GM18499 (cell line): ENCODE results near the gene PDGFA.

ENCODE experiments used
- ATAC-seq: cut with Tn5 transposase; IDR thresholded peaks from one replicate; pipeline ENCODE4 v1.9.1; 2021; ENCODE audit warnings: moderate number of reproducible peaks; ENCODE audit not compliant: insufficient read depth, unreplicated experiment

The PDGFA gene

DNA sequence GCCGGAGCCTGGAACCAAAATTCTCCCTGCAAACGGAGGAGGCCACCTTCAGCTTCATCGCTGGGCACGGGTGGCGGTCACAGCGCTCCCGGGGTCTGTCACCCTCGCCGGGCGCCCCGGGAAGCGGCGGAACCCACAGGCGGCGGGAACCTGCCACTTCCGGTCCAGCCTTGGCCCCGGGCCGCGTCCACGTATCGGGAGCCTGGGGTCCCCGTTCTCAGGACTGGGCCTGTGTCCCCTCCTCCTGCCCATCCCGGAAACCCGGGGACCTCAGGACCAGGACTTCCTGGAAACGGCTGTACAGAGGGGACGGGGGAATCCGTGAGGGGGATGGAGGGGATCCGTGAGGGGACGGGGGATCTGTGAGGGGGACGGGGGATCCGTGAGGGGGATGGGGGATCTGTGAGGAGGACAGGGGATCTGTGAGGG, 25.4 kb downstream of the PDGFA start:
- no peak for ATAC-seq

DNA sequence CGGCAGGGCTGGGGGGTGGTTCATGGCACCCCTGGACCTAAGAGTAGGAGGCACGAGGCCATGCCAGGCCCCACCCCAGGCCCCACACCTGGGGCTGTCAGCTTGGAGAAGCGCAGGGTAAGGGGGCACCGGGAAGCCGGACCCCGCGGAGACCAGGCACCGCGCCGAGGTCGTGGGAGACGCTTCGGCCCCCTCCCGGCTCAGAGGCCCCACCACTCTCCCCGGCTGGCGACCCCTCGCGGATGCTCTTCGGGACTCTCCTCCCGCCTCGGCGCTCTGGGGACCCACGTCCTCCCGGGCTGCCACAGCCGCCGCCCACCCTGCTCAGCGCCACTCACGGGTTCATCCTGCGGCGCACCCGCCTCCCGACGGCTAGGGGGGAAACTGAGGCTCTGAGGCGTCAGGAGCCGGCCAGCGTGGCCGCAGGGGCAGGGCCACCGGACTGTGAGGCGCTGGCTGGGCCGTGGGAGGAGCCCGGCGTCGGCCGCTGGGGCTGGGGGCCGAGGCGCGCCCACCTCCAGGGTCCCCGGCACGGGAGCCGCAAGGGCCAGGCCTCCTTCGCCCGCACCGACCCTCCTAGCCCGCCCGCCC, 25.9 kb downstream of the PDGFA start:
- no peak for ATAC-seq

DNA sequence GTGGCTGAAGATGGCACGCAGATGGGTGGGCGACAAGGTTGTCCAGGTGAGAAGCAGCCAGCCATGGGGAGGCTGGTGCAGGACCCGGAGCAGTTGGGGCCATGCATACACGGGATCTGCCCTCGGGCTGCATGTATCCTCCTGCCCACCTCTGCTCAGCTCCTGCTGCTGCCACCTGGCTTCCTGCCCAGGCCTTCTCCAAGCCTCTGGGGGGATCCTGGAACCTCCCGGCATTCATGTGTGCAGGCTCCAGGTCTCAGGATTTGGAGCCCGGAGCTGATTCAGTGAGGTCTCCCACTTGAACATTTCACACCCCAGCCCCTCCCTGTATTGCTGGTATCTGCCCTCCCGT, 27.0 kb downstream of the PDGFA start:
- ATAC-seq, result no peak

GRCh38 chr7:491958-492713, 27.5 kb downstream of the PDGFA start:
- no peak for ATAC-seq

DNA sequence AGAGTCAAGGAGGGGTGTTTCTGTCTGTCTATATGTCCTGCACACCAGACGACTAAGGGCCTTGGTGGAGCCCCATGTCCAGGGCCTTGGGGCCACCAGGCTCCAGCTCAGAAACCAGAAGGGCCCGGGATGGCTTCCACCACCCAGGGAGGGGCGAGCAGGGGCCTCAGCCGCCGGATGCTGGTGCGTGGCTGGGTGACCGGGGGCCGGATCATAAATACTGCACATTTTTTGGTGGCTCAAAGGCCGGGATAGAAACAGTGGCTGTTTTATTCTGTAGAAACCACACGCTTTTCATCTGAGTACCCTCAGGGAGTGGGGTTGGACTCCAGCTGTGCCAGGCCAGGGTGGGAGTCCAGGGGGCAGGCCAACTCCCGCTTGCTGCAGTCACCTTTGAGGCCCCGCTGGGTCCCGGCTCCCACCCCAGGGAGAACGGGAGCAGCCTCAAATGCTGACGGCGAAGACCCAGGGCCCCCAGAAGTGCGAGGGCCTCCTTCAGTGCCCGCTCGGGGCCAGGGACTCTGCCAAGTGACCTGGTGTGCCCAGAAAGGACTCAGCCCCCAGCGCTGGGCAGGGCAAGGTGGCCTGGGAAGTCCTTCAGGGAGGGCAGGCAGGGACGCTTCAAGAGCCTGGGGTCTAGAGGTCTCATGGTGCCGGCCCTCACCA, 28.2 kb downstream of the PDGFA start:
- ATAC-seq, result no peak

- ATAC-seq, result no peak
Measured at GRCh38 chr7:490461-491291, 29.0 kb downstream of the PDGFA start.

DNA sequence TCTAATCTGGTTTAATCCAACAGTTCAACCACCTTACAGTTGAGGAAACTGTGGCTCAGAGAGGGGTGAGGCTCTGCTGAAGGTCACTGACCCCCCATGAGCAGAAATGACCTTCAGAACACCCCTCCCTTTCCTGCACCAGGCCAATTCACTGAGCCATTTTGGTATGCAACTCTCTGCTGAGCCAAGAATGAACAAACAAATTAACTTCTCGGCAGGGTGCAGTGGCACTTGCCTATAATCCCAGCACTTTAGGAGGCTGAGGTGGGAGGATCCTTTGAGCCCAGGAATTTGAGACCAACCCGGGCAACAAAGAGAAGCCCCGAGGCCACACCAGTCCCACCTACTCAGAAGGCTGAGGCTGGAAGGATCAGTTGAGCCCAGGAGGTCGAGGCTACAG, 29.8 kb downstream of the PDGFA start:
- no peak for ATAC-seq

DNA sequence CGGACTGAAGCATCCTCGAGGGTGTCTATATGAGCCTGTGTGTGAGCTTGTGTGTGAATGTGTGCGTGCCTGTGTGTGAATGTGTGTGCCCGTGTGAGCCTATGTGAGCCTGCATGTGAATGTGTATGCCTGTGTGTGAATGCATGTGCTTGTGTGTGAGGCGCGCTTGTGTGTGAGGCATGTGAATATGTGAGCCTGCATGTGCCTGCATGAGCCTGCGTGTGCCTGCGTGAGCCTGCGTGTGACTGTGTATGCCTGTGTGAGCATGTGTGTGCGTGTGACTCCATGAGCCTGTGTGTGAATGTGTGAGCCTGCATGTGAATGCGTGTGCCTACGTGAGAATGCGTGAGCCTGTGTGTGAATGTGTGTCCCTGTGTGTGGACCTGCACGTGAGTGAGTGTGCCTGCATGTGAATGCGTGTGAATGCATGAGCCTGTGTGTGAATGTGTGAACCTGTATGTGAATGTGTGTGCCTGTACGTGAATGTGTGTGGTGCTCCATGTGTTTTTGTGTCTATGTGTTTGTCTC, 33.4 kb downstream of the PDGFA start:
- no peak for ATAC-seq

DNA sequence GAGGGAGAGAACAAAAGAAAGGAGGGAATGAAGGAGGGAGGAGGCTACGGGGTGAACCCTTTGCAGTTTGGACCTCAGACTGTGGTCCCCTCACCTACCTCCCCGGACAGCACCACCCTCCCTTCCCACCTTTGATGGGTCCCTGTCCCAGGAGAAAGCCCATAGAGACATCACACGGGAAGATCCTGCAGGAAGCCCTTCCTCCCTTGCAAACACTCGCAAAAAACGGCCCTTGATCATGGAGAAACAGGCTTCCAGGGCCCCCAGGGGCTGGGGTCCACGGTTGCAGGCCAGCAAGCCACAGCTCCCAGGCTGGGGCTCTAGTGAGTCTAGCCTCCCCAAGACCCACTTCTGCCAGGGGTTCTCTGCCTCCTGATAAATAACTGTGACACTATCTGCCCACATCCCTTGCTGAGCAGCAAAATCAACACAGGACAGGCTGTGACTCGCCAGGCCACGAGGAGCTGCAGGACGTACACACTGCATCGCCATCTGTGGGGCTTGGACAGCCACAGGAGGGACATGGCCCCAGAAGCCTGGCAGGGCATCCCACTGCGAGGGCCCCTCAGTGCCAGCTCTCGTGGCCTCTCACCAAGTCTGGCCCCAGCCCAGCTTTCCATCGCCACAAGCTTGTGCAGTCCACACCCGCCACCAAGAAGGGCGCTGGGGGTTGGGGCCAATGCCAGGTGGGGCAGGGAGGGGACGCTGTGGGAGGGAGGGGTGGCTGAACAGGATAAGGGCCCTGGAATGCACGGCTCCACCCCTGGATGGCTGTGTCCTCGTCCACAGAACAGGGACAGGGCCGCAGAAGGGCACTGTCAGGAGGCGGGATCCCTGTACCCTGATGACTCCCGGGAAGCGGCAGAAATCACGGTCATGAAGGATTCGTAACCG, 34.2 kb downstream of the PDGFA start:
- ATAC-seq, result no peak

GRCh38 chr7:484356-485101, 35.1 kb downstream of the PDGFA start:
- no peak for ATAC-seq

DNA sequence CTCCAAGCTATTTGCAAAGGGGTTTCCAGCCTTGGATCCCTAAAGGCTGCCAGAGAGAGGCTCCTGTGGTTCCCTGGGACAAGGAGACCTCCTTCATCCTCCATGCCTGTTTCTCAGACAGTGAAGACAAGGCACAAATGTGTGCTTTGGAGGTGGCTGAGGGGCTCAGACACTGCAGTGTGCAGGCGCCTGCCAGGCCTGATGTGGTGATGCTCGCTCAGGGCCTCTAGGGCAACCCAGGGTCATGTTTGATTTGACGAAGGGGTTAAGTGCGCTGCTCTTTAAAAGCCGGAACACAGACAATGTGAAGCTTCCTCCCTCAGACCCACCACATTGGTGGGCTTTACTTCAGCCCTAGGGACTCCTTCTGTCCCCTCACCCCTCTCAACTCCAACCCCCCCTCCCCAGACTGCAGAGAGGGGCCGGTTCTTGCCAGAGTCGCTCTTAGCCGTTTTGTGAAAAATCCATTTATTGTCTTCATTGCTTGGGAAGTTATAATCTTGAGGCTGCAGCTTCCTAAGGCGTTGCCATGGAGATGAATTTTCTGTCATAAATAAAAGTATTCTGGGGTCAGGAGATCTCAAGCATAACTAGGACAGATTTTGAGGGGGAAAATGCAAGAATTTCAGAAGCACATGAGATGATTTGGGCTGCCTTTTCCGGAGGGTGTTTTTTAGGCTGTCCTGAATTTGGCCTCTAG, 35.8 kb downstream of the PDGFA start:
- no peak for ATAC-seq

DNA sequence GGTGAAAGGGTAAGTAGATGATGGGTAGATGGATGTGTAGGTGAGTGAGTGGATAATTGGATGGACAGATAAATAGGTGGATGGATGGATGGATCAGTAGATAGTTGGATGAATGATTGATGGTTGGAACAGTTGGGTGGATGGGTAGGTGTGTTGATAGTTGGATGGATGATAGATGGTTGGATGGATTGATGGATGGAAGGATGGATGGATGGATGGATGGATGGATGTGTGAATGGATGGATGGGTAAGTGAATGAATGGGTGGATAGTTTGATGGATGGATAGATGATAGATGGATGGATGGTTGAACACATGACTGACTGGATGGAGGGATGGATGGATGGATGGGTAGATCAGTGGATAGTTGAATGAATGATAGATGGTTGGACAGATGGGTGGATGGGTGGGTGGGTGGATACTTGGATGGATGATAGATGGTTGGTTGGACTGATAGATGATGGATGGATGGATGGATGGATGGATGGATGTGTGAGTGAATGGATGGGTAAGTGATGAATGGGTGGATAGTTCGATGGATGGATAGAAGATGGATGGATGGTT, 37.0 kb downstream of the PDGFA start:
- ATAC-seq, result no peak

DNA sequence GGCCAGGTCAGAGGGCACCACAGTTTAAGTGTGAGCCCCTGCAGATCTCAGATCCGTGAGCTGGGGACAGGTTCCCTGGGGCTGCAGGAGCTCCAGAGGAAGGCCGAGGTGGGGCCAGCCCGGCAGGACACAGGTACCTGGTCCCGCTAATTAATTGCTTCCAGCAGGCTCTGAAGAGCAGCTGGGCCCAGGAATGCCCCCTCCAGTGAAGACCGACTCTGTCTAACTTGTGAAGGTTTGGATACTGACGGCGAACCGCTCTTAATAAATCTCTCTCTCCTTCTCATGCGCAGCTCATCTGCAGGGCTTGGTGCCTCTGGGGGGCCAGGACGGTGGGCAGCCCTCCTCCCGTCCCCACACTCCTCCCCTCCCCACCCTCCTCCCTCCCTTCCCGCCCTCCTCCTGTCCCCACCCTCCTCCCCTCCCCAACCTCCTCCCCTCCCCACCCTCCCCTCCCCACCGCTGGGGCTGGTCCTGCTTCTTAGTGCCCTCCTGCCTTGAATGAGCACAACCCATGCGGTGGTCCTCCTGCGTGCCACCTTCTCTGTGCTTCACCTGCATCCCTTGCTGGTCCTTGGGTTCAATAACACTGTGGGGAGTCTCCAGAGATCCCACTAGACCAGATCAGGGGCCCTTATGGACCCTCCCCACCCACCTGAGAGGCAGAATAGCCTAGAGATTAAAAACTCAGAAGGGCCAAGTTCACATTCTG, 38.3 kb downstream of the PDGFA start:
- ATAC-seq, result no peak

DNA sequence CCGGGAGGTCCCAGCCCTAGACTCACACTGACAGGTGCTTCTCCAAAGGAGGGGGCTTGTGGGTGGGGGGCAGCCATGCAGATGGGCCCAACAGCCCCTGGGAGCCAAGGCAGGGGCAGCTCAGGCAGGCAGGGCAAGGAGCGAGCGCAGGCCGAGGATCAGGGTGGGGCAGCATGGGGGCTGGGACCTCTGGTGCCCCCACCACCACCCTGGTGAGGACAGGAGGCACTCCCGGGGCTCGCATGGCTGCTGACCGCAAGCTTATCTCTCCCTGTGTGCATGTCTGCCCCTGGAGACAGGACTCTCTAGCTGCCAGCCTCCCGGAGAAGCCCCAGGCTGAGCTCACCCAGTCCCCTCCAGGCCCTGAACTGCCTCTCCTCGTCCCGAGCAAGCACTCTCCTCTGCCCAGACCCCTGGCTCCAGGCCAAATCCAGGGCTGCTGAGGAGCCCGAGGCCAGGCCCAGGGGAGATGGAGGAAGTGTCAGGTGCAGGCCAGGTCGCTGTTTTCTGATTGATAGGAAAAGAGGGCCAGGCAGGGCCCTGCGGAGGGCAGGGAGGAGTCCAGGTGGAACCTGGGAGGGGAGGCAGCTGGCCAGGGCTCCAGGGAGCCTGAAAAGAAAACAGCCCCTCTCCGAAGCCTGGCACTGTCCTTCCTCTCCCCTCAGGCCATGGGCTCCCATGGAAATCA, 39.0 kb downstream of the PDGFA start:
- ATAC-seq, result no peak

GRCh38 chr7:479948-480499, 39.6 kb downstream of the PDGFA start:
- no peak for ATAC-seq

DNA sequence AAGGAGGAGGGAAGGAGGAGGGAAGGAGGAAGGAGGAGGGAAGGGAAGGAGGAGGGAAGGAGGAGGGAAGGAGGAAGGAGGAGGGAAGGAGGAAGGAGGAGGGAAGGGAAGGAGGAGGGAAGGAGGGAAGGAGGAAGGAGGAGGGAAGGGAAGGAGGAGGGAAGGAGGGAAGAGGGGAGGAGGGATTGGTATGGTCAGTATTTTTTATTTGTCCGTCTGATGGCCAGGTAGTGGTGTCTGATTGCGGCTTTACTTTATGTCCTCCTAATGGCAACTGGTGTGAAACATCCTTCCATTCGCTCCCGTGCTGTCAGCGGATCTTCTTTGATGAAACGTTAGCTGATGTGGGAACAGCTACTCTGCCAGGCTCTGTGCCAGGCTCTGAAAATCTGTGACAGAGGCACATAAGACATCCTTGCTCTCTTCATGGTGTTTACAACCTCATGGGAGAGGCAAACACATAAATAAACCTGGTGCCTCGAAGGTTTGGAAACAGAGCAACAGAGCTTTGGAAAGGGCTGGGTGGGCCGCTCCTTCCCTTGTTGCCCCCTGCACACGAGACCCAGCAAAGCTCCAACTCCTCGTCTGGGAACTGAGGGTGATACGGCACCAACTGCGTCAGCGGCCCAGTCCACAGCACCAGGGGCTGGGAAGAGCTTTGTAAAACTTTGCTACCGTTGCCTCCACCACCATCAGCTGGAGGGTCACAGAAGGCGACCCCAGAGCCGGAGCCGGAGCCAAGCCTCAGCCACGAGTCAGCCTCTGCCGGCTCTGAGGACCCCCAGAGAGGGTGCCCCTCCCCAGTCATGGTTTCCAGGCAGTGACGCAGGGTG, 40.3 kb downstream of the PDGFA start:
- ATAC-seq, result no peak
